GM12878 (cell line): ENCODE results near the gene CR1. TPM values are rescaled to one million over a fixed set of nuclear protein-coding genes. Genes with fewer than 3 reads are reported as not detected.

Source experiments
- CHD2 ChIP-seq: IDR thresholded peaks from 2 replicates; pipeline ENCODE4 v1.6.1; 2011; ENCODE audit warnings: low read depth, low read length, improper control_type of control experiment, borderline replicate concordance
- CTCF ChIP-seq, 3 experiments: IDR thresholded peaks in 2 of 3; conservative IDR thresholded peaks in 1 of 3; 2 replicates each; pipeline ENCODE4 v1.5.1; 2011; ENCODE audit warnings: low read depth in 3 of 3, low read length in 3 of 3, mild to moderate bottlenecking in 3 of 3, control low read depth in 2 of 3, moderate library complexity in 2 of 3, inconsistent platforms in 1 of 3, mixed read lengths in 1 of 3; ENCODE audit not compliant: control insufficient read depth in 2 of 3, insufficient read depth in 1 of 3; ENCODE audit errors: extremely low read depth in 1 of 3
- DPF2 ChIP-seq: fragments of 450-650 bp; IDR thresholded peaks from 2 replicates; pipeline ENCODE4 v1.6.1; 2017; ENCODE audit warnings: mild to moderate bottlenecking
- FOXK2 ChIP-seq: fragments of 450-650 bp; IDR thresholded peaks from 2 replicates; pipeline ENCODE4 v1.6.1; 2017; ENCODE audit warnings: mild to moderate bottlenecking, moderate library complexity
- GATAD2B ChIP-seq: fragments of 450-650 bp; conservative IDR thresholded peaks from 2 replicates; pipeline ENCODE4 v1.6.1; 2017; ENCODE audit warnings: low read depth, mild to moderate bottlenecking, moderate library complexity
- IKZF2 ChIP-seq, 2 experiments: fragments of 450-650 bp; IDR thresholded peaks; 2 replicates each; pipeline ENCODE4 v1.6.1; 2017; ENCODE audit warnings: mild to moderate bottlenecking in 2 of 2, moderate library complexity in 2 of 2
- JUND ChIP-seq: IDR thresholded peaks from 2 replicates; pipeline ENCODE4 v1.6.1; 2012; ENCODE audit warnings: low read depth, mild to moderate bottlenecking, low read length, improper control_type of control experiment, moderate library complexity
- POU2F2 ChIP-seq: IDR thresholded peaks from 3 replicates; pipeline ENCODE4 v1.6.1; 2011; ENCODE audit warnings: low read depth, mild to moderate bottlenecking, low read length, borderline replicate concordance
- RCOR1 ChIP-seq: conservative IDR thresholded peaks from 2 replicates; pipeline ENCODE4 v1.6.1; 2012; ENCODE audit warnings: low read depth, low read length, improper control_type of control experiment
- SUZ12 ChIP-seq: fragments of 200-600 bp; sonication (generic); IDR thresholded peaks from one replicate; pipeline ENCODE4 v1.6.1; 2018; ENCODE audit warnings: antibody characterized with exemption, mild to moderate bottlenecking; ENCODE audit not compliant: unreplicated experiment
- ZSCAN29 ChIP-seq: fragments of 450-650 bp; IDR thresholded peaks from 2 replicates; pipeline ENCODE4 v1.6.1; 2017; ENCODE audit warnings: mild to moderate bottlenecking, moderate library complexity
- polyA plus RNA-seq, 11 experiments: library from polyadenylated mRNA; depleted of rRNA in 4 of 11; unstranded in 6 of 11; stranded (reverse) in 5 of 11; fragments of >200 nt; fragmentation: Nextera tagmentation in 4 of 11; fragmentation: Illumina TruSeq in 1 of 11; extraction: Ambion mirVana in 4 of 11; extraction: Trizol in 1 of 11; gene quantifications; 1 replicate in 1 of 11; 2 replicates in 10 of 11; pipeline versions ENCODE4 v1.2.1 to v1.2.3, GENCODE V29; 2011 to 2016; ENCODE audit warnings: inconsistent platforms in 2 of 11, missing spikeins in 2 of 11, low read depth in 1 of 11
- total RNA-seq, 4 experiments: library from RNA; depleted of rRNA in 3 of 4; stranded (reverse); fragments of >200 nt in 3 of 4; fragmentation: Illumina TruSeq in 1 of 4; extraction: Trizol in 1 of 4; gene quantifications; 2 replicates each; pipeline versions ENCODE4 v1.2.1 to v1.2.3, GENCODE V29; 2013 to 2021
- TF ChIP-seq, protein P1 (sequence below): fragments of 450-650 bp; IDR thresholded peaks from 2 replicates; pipeline ENCODE4 v1.6.1; 2017; ENCODE audit warnings: mild to moderate bottlenecking, moderate library complexity

Gene CR1
- total and polyA plus RNA-seq, 10 of the 15 experiments (the other 5 are each of a cell fraction or from before 2014, with no cell fraction given) = 0.30 to 8.0 (median 4.3) TPM

DNA sequence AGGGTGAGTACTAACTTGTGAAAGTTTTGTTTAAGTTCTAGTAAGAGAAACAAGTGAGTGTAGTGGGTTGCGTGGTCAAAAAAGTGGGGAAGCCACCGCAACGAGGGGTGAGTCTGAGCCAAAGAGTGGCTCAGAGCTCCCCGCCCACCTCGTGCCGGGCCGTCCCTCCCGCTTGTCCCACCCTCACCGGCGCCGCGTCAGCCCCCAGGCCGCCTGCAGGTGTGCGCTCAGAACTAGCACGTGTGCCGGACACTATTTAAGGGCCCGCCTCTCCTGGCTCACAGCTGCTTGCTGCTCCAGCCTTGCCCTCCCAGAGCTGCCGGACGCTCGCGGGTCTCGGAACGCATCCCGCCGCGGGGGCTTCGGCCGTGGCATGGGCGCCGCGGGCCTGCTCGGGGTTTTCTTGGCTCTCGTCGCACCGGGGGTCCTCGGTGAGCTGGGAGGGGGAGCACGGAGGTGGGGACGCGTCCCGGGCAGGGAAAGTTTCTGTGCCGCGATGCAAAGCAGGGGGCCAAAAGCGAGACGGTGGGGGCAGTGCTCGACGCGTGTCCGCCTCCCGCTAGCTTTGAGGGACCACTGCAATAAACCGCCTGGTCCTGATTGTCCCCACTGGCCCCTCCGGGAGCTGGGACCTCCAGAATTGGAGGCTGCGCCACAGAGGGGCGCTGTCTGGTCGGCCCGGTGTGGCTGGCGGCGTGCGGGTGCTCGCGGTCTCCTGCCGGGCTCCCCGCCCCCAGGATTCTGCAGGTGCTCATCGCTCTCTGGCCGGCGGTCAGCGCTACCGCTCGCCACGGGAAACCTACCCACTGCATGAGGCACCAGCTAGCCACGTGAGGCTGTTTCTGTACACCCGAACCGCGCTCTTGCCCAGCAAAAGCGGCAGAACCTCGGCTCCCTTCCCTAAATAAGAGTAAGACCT, 41.7 kb upstream of the CR1 start, which contains the start of gene CR2 (continued):
- TF ChIP-seq, protein P1, sequence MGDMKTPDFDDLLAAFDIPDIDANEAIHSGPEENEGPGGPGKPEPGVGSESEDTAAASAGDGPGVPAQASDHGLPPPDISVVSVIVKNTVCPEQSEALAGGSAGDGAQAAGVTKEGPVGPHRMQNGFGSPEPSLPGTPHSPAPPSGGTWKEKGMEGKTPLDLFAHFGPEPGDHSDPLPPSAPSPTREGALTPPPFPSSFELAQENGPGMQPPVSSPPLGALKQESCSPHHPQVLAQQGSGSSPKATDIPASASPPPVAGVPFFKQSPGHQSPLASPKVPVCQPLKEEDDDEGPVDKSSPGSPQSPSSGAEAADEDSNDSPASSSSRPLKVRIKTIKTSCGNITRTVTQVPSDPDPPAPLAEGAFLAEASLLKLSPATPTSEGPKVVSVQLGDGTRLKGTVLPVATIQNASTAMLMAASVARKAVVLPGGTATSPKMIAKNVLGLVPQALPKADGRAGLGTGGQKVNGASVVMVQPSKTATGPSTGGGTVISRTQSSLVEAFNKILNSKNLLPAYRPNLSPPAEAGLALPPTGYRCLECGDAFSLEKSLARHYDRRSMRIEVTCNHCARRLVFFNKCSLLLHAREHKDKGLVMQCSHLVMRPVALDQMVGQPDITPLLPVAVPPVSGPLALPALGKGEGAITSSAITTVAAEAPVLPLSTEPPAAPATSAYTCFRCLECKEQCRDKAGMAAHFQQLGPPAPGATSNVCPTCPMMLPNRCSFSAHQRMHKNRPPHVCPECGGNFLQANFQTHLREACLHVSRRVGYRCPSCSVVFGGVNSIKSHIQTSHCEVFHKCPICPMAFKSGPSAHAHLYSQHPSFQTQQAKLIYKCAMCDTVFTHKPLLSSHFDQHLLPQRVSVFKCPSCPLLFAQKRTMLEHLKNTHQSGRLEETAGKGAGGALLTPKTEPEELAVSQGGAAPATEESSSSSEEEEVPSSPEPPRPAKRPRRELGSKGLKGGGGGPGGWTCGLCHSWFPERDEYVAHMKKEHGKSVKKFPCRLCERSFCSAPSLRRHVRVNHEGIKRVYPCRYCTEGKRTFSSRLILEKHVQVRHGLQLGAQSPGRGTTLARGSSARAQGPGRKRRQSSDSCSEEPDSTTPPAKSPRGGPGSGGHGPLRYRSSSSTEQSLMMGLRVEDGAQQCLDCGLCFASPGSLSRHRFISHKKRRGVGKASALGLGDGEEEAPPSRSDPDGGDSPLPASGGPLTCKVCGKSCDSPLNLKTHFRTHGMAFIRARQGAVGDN = no peak
- TF ChIP-seq FOXK2 = no peak
- no peak for TF ChIP-seq ZSCAN29
- 0 out of 2 replicates have a peak, but pooled peaks have one; percentile 34 for TF ChIP-seq CHD2
- TF ChIP-seq RCOR1 = no peak
- TF ChIP-seq SUZ12 = no peak
- TF ChIP-seq POU2F2 = peak; percentile 48; the same call in 2 of the 3 replicates
- TF ChIP-seq IKZF2 (IDR thresholded peaks at IDR 0.05) = peak in 1 of 2 experiments; percentile 26; a peak in 1 of 4 replicates
- no peak for TF ChIP-seq JUND
- TF ChIP-seq GATAD2B = peak; percentile 64; the same call in 1 of the 2 replicates
- peak; percentile 42 to 62 (median 60) for TF ChIP-seq CTCF (IDR thresholded peaks at IDR 0.05 in 2 of 3, conservative IDR thresholded peaks at IDR 0.05 in 1 of 3; ENCODE audit: control insufficient read depth in 2 of 3, extremely low read depth in 1 of 3, insufficient read depth in 1 of 3, low read depth in 3 of 3, low read length in 3 of 3)
- TF ChIP-seq DPF2 = 0 out of 2 replicates have a peak, but pooled peaks have one; percentile 52
